Stimulated activated CD8-positive, alpha-beta memory T cell treated with anti-CD3 and anti-CD28 coated beads, Interleukin-12 subunit alpha, Interleukin-12 subunit beta, amount 100 ng/mL, for 24 hours (primary cell): Measurements from ENCODE around the gene NNAT.

Experiments used
- DNase-seq: peaks from one replicate; pipeline ENCODE4 v3.0.0-alpha.2; 2020; ENCODE audit errors: extremely low read depth

The NNAT gene

DNA sequence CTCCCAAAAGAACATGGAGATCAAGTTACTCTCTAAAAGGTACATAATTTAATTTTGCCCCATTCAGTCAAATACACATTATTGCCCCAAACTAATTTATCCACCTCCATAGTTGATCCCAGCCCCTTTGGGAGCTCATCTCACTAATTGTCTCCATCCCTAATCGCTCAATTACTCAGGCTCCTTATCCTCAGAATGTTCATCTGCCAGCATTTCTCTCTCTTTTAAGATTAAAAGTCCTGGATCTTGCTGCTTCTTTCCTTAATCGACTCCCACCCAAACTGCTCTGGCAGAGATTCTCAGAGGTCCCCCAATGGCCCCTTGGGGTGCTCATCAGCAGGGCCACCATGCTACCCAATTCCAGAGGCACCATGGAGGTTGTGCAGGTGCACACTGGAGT, 18.4 kb upstream of the NNAT start:
- no peak for DNase-seq

DNA sequence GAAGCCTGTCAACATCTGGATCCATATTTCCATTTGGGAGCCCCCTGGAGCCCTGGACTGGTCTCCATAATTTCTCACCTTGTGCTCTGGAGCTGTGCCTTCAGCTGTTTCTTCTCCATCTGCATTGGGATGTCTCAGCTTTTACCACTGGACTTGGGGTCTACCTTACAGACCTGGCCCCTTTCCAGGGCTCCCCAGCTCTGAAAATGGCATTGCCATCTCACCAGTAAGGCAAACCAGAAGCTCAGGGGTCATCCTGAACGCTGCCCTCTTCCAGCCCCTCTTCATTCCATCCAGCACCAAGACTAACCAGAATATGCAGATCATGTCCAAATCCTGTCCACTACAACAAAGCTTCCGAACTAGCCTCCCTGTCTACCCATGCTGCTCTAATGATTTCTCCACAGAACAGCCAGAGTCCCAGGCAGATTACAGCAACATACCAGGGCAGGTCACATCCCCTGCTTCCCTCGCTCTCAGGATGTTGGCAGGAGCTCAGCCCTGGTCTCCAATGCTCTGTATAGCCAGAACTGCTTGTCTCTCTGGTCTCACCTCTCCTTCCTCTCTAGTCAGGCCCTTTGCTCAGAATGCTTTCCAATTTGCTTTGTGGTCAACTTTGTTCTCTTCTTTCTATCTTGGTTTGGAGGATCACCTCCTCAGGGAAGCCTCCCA, 17.7 kb upstream of the NNAT start:
- DNase-seq = no peak

DNA sequence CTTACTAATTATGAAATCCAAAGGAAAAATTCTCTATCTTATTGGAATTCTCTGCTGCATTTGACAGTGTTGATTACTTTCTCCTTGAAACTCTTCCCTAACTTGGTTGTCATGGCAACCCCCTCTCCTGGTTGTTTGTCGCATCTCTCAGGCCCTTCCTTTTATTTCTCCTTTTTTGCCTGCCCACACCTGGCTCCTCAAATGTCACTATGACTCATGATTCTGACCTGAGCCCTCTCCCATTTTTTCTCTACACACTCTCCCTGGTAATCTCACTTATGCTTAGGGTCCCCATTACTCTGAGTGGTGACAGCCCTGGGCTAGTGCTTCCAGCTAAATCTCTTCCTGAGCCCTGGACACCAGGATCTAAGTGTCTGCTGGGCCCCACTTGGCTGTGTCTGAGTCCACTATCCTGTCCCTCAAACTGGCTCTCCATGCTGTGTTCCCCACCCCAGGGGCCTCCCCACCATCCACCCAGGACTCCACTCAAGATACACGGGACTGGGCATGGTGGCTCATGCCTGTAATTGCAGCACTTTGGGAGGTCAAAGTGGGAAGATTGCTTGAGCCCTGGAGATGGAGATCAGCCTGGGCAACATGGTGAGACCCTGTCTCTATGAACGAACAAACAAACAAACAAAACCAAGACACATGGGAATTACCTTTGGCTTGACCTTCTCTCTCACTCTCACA, 16.5 kb upstream of the NNAT start:
- no peak for DNase-seq

DNA sequence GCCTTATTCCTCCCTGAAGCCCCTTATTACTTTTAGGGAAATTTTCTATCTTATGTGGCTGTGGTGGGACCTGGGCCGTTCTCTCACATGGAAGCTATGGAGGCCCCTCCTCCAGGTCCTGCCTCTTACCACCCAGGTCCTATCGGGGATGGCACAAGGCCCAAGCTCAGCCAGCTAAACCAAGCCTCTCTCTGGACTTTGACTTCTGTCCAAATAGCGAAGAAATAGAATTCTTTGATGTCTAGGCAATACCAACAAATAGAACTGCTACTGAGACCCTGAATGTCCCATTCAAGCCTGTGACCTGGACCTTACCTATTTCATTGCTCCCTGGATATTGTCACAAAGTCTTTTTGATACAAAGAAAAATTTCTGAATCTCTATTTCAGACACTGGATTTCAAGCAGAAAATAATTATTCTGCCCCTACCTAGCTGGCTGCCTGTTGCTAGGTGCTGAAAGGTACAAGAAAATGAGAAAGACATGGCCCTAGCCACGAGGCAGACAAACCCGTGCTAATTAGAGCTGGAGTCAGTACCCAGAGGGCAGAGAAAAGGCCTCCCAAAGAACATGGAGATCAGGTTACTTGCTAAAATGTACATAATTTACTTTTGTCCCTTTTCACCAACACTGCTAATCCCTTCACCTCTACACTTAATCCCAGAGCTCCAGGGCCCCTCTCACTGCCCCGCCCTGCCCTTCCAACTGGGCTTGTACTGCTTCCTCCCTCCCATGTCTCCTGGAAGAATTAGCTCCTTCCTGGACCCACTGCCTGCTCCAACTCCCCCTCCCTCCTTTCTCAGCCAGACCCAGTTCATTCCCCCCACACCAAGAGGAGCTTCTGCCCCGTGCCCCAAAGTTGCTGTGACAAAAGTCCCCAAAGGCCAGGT, 15.5 kb upstream of the NNAT start:
- DNase-seq = no peak

DNA sequence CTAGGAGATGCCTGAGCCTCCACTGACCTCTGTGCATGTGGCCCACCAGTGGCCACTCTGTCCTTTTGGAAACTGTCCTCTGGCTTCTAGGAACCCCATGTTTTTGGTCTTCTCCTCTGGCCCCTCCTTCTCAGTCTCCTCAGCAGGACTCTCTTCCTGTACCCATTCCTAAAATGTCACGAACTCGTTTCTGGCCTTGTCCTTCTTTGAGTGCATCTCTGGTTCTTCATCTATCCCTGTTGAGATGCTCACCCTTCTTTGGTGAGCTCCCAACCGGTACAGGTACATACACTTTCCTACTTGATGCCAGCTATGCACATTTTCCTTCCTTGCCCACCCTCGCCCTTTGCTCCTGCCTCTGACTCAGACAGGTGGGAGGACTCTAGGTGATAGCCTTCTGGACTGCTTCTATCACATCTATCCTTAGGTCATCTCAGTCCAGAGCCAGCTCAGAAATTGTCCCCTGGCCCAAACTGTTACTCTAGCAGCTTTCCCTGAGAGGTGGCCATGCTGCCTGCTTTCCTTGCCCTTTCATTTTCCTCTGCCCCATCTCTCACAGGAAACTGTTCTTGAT, 14.8 kb upstream of the NNAT start:
- no peak for DNase-seq

DNA sequence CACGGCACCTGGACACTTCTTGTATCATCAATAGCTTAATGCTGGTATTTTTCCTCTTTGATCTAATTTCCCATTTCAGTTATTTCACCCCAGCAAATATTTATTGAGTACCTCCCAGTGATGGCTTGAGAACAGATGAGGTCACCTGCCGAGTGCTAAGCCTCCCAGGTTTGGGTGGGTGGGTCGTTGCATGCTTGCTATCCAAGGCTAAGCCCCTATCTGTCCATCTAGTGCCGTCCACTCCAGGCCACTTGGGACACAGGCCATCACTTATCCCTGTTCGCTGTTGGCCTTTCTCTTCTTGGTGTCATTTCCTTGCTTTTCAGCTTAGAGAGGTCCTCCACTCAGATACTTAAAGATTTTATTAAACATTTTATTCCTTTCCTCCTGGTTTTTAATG, 10.8 kb upstream of the NNAT start:
- no peak for DNase-seq

DNA sequence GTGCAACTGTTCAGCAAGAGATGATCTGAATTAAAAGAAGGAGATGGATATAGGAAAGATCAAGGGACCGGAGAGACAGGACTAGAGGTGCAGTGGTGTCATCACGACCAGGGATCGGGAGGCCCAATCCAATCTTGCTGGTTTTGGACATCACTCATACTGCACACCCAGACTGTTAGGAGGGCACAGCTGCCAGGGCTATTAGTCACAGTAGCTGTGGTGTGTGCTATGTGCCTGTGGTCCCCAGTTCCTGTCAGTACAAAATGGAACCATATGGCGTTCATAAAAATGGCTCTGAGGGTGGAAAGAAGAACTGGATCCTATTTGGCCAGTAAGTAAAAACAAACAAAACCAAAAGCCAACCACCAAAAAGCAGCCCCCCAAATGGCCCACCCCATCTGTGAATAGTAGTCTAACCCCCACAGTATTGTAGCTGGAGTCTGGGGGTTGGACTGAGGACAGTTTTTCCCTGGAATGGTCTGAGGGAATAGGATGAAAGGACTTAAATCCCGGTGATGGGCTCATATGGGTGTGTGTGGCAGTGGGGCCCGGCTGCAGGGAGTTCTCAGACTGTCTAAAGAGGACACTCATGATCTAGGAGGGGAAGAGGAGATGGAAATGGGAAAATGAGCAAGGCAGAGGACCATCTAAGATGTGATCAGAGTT, 9.3 kb upstream of the NNAT start:
- DNase-seq = no peak

DNA sequence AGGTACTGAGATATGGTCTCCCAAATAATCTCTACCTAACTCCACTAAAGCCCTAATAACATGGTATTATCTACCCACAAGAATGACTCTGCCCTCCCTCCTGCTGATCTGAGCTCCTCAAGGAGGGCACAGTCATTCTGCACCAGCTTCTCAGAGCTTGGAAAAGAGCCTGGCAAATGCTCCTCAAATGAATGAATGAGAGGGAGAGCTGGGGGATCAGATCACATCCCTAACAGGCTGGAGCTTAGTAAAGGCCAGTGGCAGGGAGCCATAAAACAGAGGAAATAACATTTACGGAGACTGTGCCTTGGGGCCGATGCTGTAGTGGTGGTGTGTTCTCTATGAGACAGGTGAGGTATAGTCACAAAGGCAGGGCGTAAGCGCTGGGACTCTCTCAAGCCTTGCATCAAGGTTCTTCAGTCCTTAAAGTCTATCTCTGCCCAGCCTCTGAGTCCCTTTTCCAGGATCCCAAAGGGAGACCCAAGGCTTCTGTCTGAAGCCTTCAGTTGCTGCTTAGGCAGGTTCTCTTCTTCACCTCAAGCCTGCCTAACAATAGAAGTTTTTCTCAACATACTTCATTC, 7.2 kb upstream of the NNAT start:
- DNase-seq = no peak

DNA sequence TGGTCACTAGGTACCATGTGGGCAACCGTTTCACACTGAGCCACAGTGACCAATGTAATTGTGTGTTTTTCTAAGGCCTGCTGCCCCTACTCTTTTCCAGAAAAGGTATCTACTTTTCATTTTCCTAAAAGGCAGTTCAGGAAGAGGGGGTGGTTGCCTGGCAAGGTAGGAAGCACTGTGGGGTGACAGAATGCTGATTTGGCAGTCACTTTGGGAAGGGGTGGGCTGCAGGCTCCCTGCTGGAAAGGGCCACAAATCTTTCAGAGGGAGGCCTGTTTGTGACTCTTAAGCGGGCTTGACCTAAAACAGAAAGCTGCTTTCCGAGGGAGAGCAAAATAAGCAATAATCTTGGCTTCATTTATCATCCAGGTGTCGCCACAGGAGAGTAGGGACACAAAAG, 5.2 kb upstream of the NNAT start:
- DNase-seq = no peak

DNA sequence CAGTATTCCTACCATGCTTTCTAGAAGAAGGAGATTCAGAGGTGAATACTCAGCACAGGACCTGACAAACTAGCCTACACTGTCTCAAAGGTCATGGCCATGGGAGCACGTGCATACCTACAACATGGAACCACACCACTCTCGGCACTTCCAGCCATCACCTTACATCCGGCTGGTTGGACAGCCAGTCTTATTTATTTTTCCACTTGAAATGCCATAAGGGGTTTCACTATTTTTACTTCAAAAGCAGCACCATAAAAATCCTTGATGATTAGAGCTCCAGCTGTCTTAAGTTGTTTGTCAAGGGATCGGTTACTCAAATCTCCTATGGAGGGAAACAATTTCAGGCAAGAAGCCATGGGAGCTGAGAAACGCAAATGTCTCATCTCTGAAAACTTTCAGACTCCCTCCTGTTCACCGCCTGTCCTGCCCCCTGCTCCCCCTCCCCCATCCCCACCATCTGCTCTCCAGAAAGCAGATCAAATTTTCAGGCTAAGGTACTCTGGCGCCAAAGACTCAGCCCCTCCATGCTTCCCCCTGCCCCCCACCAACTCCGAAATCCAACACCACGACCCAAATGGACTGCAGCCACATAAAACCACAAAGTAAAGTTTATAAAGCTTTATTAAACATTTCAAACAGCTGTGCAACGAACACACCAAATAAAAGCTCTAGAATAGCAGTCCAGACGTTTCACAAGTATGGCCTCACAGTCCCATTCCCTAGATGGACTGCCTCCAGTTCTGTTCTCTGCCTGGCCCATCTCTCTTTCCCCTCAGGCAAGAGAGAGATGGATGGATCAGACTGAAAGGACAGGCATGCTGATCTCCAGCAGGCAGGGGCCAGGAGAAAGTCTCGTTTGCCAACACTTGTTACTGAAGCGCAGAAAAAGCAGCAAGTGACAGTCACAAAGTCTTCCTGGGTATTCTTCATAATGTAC, 4.0 kb upstream of the NNAT start:
- DNase-seq = no peak

DNA sequence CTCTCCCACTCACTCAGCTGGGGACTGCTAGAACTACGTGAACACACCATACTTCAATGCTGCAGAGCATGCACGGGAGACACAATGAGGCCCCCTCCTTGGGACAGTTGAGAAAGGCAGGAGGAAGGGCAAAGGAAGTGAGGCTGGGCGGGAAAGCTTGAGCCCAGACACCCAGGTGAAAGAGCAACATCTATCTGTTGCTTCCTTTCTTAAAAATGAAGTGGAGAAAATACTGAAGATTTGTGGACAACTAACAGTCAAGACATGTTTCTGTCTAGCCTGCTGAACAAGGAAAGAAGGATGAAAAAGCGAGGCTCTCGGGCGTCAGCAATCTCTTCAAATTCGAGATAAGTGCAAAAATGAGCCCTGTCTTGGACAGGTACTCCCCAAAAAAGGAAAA, 3.0 kb upstream of the NNAT start:
- no peak for DNase-seq

DNA sequence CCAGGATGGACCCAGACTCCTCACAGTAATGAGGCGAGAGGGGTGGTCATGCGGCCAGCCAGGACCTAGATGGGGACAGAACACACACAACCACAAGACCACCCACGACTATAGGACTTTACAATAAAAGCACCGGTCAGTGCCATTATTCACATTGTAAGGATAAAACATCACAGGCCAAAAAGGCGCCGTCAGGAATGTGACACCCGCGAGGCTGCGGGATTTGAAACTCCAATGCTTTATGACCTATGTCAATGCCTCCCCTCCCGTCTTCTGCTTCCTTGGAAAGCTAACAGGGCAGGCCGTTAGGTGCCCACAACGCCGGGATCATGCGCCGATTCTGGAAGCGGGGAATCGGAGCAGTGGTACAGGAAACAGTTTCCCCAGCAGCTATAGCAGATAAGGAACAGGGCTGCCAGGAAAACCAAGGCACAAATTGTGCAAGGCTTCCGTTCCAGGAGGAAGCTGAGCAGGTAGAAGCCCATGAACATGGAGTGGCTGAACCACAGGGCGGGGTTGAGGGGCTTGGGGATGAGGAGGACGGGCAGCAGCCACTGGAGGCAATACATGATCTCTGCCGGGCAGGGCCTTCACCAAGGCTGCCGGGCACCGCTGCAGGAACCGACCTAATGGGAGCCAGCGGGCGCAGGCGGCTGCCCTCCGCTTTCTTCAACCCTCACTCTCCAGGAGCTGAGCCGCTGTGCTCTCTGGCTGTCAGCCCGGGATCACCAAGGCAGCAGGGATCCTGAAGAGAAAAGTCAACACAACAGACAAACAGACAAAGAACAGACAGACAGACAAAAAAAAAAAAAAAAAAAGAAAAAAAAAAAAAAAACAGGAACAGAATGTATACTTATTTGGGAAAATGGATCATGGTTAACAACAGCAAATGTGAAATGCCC, 2.2 kb upstream of the NNAT start:
- DNase-seq = no peak

DNA sequence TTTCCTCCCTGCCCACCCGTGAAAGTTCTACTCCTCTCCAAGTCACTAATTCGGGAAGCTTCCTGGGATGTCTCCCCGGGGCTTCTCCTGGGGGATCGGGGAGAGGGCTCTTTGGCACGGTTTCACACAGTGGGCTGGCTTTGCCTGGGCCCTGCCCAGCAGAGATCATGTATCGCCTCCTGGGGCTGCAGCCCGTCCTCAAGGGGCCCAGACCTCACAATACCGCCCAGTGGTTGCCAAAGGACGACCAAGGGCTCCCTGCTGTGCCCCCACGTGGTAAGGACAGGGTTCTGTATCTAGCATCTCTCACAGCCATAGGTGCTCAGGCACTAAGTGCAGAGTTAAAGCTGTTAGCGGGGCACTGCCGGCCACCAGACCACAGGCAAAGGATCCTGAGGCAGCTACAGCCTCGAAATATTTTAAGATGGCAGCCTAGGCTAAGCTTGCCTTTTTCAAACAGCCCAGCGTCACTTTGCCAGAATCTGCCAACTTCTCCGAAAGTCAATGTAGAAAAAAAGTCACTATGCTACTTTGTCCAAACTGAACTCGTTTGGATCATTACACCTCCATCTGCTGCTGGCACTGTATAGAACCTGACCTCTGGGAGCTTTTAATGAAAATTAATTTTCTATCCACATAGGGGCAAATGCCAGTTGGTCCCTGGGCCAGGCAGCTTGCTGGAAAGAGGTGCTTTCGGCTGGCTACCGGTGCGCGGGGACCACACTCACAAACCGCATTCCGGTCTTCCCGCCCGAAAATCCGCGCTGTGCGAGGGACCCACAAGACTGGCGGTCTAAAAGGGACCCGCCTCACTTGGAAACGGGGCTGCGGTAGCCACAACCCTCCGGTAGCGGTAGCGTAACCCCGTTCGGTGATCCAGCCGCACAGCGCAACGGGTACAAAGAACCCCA, 1.3 kb upstream of the NNAT start:
- no peak for DNase-seq

DNA sequence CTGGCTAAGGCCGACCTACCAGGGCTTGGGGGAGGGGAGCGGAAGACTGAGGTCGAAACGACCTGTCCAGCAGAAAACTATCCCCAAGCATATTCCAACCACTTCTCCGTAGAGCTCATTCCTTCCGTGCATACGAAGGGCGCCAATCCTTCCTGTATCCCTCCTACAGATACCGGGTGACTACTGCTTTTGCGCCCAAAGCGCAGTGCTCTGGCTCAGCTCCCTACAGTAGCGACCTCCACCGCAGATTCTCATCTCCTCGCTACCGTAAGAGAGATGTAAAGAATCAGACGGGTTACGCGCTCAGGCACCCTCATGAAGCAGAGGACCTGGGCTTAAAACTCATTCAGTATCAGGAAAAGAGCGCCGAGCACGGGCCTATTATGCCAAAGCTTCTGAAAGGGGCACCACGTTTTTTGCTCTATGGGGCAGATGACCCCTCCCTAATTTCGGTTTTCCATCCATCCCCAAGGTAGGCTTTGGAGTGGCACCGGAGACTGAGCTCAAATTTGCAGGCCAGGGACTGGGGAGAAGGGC, 563 bp upstream of the NNAT start:
- no peak for DNase-seq

DNA sequence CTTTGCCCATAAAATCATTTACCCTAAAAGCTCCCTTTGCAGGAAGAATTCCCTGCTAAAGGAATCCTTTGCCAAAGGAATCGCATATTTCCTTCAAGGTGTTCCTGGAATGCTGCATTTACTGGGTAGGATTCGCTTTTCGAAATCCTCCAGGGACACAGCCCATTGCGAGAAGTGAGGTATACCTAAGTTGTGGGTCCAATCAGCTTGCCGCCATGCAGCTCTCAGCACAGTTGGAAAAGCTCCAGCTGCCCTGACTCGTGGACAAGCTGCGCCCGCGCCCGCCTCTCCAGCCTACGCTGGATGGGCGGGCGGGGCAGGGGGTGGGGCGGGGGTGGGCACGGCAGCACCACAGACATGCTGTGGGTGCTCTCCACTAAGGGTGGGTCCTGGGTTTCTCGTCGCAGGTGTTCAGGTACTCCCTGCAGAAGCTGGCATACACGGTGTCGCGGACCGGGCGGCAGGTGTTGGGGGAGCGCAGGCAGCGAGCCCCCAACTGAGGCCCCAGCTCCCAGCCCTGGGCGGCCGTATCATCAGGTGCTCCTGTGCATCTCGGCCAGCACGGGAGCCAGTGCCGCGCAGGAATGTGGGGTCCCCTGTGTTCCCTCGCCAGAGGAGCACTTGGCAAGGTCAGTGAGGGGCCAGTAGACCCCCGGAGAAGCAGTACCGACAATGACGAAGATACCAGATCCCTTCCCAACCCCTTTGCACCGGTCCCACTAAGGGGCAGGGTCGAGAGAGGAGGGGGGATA, 1.4 kb downstream of the NNAT start:
- DNase-seq = no peak

DNA sequence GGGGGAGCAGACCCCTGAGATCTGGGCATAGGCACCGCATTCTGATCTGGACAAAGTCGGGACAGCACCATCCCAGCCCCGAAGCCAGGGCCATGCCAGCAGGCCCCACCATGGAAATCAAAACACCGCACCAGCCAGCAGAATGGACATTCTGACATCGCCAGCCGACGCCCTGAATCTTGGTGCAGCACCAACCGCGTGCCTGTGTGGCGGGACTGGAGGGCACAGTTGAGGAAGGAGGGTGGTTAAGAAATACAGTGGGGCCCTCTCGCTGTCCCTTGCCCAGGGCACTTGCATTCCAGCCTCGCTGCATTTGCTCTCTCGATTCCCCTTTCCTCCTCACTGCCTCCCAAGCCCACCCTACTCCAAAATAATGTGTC, 2.0 kb downstream of the NNAT start:
- no peak for DNase-seq
